ENCODE measurements around the gene AGAP1.

AGAP1 gene

GRCh38 chr2:235918876-235919275, 425.0 kb downstream of the AGAP1 start:
- DNase-seq (ENCODE audit: low read depth in 3 of 3), result no peak

DNA sequence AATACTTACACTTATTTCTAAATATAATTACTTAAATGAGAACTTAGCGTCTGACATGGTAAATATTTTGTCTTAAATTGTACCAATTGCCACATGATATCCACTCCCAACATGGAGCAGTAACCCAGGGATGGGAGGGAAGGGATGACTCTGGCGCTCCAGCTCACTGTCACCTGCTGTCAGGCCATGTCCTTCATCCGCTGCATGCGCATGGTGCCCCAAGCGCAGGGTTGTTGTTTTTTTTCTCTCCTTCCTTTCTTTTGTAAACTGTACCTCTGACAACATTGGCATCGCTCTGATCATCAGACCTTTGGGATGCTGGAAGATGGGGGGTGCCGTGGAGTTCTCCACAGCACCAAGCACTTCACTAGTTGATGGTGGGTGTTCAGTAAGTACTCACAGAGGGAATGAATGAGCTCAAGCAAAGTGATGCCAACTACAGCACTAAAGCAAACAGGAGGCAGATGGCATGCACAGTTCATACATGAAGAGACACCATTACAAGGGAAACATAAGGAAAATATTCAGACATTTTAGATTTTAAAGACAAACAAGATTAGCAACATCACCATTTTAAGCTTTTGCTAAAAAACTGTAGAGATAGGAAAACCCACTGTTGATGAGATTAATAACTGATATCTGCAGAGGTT, 426.5 kb downstream of the AGAP1 start:
- DNase-seq (ENCODE audit: low read depth in 3 of 3), result no peak

GRCh38 chr2:235921508-235922191, 427.8 kb downstream of the AGAP1 start:
- DNase-seq (ENCODE audit: low read depth in 3 of 3), result no peak

GRCh38 chr2:235922839-235923238, 429.0 kb downstream of the AGAP1 start:
- no peak for DNase-seq (ENCODE audit: low read depth in 3 of 3)

GRCh38 chr2:235923859-235924674, 430.2 kb downstream of the AGAP1 start:
- DNase-seq (ENCODE audit: low read depth in 3 of 3), result no peak

DNA sequence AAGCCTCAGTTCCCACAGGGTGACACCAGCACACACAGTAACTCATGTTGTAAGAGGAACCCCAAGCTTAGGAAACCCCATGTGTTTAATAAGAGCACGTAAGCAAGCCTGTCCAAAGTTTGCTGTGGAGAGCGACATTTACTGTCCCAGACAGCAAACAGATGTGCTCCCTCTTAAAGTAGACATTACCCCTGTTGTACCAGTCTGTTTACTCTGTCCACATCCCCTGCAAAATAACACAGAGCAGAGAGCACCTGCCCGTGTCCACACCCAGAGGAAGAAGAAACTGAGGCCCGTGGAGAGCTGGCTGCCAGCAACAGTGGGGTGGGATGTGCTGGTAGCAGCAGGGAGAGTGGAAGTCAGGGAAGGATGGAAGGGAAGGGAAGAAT, 430.8 kb downstream of the AGAP1 start:
- DNase-seq (ENCODE audit: low read depth in 3 of 3), result no peak

GRCh38 chr2:235925250-235925919, 431.5 kb downstream of the AGAP1 start:
- DNase-seq (ENCODE audit: low read depth in 3 of 3), result no peak

GRCh38 chr2:235926229-235926628, 432.4 kb downstream of the AGAP1 start:
- no peak for DNase-seq (ENCODE audit: low read depth in 3 of 3)

- DNase-seq (ENCODE audit: low read depth in 3 of 3), result no peak
Measured at GRCh38 chr2:235928751-235929370, 435.0 kb downstream of the AGAP1 start.

DNA sequence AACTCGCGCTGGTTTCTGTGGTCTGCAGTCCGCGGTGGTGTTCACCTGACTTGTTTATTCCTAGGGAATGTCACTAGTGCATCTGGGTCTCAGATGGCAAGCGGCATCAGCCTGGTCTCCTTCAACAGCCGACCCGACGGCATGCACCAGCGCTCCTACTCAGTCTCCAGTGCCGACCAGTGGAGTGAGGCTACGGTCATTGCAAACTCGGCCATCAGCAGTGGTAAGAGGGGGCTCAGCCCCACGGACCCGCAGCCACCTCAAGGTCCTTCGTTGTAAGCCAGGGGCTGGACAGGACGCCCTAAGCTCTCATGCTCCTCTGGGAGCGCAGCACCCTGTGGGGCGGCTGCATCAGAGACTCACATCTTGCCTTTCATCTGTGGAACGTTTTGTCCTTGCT, 436.9 kb downstream of the AGAP1 start:
- no peak for DNase-seq (ENCODE audit: low read depth in 3 of 3)

GRCh38 chr2:235931676-235932075, 437.8 kb downstream of the AGAP1 start:
- no peak for DNase-seq (ENCODE audit: low read depth in 3 of 3)

DNA sequence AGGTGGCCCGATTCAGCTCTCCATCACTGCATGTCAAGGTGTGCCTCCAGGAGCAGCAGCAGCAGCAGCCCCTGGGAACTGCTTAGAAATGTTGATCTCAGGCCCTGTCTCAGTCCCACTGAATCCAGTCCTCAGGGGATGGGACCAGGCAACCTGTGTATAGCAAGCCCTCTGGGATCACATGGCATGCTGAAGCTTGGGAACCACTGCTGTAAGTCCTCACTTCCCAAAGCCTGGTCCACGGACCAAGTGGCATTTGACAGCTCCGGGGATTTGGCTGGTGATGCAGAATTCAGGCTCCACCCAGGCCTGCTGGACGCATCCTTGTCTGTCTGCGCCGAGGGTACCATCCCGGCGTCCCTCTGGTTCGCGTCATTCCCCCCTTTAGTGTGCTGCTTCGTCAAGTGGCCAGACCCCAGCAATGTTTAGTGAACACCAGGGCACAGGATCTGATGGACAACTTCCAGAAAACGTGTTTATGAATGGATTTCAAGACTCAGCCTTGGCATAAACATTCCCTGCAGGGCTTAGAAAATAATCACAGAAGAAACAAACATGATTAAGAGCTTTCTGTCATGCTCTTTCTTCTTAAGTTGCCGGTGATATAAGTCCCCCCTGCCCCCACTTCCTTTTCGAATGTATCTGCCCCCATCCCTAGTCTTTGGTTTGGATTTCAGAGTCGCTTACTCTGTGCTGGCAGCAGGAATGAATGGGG, 440.4 kb downstream of the AGAP1 start:
- no peak for DNase-seq (ENCODE audit: low read depth in 3 of 3)

DNA sequence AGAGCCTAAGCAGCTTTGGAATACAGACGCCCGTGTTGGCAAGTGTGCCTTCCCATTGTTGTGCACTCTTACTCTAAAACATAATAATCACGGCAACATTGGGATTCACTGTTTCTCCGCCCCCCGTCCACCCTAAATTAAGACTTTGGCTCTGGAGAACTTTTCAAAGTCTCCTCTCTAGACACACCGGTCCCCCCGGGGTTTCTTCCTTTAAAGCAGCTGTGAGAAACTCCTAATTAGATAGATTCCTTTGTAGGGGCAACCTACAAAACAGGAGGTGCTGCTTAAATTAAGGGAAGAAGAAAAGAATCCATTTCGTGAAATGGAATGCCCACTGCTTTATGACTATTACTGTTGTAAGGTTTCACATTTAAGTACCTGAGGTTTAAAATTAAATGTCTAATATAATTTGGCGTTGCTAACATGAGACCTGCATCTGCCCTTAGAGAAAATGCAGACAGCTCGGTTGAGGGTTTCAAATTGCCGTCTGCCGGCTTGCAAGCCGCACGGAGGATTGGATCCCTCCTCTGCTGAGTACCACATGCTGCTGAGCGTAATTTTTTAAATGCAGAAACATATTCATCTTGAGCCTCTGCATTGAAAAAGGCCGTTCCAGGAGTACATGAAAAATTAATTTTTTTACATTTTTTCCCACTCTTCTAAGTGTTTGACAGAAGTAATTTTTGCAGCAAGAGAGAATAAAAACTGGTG, 441.1 kb downstream of the AGAP1 start:
- DNase-seq (ENCODE audit: low read depth in 3 of 3), result no peak

DNA sequence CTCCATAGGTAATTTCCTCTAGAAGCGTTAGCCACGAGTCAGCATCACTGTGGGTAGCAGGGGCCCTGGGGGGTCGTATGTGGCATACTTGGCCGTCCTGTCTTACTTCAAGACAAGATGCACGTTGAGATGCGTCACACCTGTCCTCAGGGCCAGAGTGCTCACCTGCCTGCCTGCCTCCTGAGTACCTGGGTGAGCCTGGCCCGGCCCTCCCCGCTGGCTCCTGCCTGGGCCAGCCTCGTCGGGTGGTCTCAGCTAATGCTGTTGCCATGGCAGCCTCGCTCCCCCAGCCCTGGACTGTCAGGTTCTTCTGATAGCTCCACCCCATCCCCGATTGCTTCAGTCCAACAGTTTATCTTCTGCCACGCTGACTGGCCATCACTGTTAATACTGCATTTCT, 441.9 kb downstream of the AGAP1 start:
- no peak for DNase-seq (ENCODE audit: low read depth in 3 of 3)

GRCh38 chr2:235936493-235936892, 442.6 kb downstream of the AGAP1 start:
- no peak for DNase-seq (ENCODE audit: low read depth in 3 of 3)

- no peak for DNase-seq (ENCODE audit: low read depth in 3 of 3)
Measured at GRCh38 chr2:235937087-235937486, 443.2 kb downstream of the AGAP1 start.

GRCh38 chr2:235937526-235937925, 443.7 kb downstream of the AGAP1 start:
- no peak for DNase-seq (ENCODE audit: low read depth in 3 of 3)

GRCh38 chr2:235937936-235938335, 444.1 kb downstream of the AGAP1 start:
- DNase-seq (ENCODE audit: low read depth in 3 of 3), result no peak

GRCh38 chr2:235938611-235939010, 444.8 kb downstream of the AGAP1 start:
- DNase-seq (ENCODE audit: low read depth in 3 of 3), result no peak

DNA sequence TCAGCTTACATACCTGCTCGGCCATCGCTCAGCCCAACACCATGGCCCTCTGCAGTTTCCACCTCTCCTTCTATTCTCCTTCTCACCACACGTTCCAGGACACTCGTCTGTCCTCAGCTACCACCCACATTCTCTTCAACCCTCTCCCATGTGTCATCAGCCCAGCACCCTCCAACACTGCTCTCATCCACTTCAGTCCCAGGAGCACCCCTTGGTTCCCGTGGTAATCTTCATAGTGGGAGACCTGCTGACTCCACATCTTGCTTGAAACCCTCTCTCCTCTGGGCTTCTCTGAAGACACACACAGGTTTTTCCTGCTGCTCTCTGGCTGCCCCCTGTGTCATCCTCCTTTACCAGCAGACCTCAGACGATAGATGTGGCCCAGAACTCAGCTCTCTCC, 445.6 kb downstream of the AGAP1 start:
- no peak for DNase-seq (ENCODE audit: low read depth in 3 of 3)

DNA sequence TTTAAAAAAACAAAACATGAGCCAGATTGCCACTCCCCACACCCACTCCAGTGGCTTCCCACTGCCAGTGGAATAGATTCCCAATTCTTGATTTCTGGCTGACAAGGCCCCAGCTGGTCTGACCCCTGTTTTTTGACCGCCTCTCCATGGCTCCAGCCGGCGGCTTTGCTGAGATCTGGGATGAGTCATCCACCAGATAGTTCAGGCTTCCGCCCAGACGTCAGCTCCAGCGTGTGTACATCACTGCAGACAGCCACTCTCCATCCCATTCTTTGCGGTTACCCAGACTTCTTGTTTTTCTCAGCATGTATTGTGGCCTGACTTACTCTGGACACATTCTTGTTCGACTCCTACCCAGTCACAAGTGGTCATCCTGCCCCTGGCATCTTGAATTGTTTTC, 446.5 kb downstream of the AGAP1 start:
- no peak for DNase-seq (ENCODE audit: low read depth in 3 of 3)

All from stimulated activated CD4-positive, alpha-beta T cell treated with anti-CD3 and anti-CD28 coated beads, TNF-alpha, amount 100 ng/mL, for 48 hours (primary cell).